GM10266 (cell line): ENCODE data around the gene ATXN1.

Experiments used
- DNase-seq: peaks from one replicate; pipeline ENCODE4 v3.0.0; 2012; ENCODE audit errors: extremely low spot score
- CTCF ChIP-seq: IDR thresholded peaks from 2 replicates; pipeline ENCODE4 v1.5.1; 2012; ENCODE audit warnings: mild to moderate bottlenecking, low read depth; ENCODE audit not compliant: control insufficient read depth, insufficient read depth; ENCODE audit errors: missing control alignments

The ATXN1 gene

GRCh38 chr6:16773362-16773761 lies 12.1 kb upstream of the ATXN1 start:
- DNase-seq = no peak

GRCh38 chr6:16770701-16771569 lies 9.7 kb upstream of the ATXN1 start:
- TF ChIP-seq CTCF = peak; percentile 93

More at GRCh38 chr6:16773362-16773761, 12.1 kb upstream of the ATXN1 start:
- no peak for TF ChIP-seq CTCF

GRCh38 chr6:16769986-16770376 lies 8.7 kb upstream of the ATXN1 start:
- no peak for DNase-seq
- TF ChIP-seq CTCF = no peak

More at GRCh38 chr6:16770701-16771569, 9.7 kb upstream of the ATXN1 start:
- peak; percentile 74 for DNase-seq

- DNase-seq = peak; percentile 13
- no peak for TF ChIP-seq CTCF
These were observed 8.1 kb upstream of the ATXN1 start for GRCh38 chr6:16769131-16769985.

GRCh38 chr6:16768477-16768830 lies 7.2 kb upstream of the ATXN1 start:
- no peak for TF ChIP-seq CTCF

GRCh38 chr6:16767765-16768476 lies 6.7 kb upstream of the ATXN1 start:
- DNase-seq = no peak
- no peak for TF ChIP-seq CTCF

More at GRCh38 chr6:16768477-16768830, 7.2 kb upstream of the ATXN1 start:
- DNase-seq = no peak
